NCI-H2171 treated with DMSO at 0.1 percent for 48 hours (cell line): ENCODE results near the gene ANKS3.

Experiments used
- DNase-seq: peaks from one replicate; lab custom pipeline; 2025; lab: John Stamatoyannopoulos, UW

The ANKS3 gene

GRCh38 chr16:4684058-4684715 lies 49.9 kb downstream of the ANKS3 start:
- DNase-seq: no peak

- no peak for DNase-seq
Measured at GRCh38 chr16:4683255-4684057, 50.6 kb downstream of the ANKS3 start.

DNA sequence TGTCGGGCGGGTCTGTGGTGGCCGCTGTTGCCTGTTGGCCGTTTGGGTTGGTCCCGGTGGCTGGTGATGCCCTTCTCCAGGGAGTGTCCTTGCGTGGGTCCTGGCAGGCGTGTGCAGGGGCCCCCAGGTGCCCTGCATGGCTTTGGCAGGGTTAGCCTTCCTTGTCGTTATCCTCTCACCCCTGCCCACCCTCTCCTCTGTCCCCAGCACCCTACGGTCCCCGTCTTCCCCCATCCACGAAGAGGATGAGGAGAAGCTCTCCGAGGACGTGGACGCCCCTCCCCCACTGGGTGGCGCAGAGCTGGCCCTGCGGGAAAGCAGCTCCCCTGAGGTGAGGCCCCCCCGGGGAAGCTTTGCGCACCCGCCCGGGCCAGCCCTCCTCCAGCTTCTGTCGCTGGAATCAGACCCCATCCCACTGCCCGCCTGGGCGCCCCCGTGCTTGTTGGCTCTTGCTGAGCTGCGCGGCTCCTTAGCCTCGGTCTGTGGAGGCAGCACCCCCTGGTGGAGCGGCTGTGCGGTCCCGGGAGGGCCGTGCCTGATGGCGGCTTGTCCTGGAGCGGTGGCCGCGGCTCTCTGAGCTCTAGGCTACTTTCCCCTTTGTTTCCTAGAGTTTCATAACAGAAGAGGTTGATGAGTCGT lies 51.3 kb downstream of the ANKS3 start:
- no peak for DNase-seq

DNA sequence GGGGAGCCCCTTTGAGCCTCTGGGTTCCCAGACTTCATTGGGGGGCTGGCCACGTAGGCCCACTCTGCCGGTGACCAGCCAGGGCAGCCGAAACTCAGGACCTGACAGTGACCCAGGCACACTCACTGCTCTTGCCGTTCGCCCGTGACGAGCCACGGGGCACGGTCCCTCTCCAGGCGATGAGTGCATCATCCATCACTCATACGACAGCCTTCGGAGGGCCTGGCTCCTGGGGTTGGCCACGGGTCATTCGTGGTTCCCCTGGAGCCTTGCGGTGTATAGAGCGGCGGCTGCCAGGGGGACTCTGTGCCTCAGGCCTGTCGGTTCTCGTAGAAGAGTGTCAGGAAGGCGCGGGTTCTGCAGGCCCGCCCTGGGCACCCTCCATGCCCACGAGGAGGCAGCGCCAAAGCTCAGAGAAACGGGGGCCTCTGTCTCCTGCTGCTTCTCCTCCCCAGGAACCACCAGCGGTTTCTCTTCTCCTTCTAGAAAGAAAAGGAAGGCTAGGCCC lies 51.9 kb downstream of the ANKS3 start:
- no peak for DNase-seq

- DNase-seq: no peak
Measured at GRCh38 chr16:4681471-4682083, 52.5 kb downstream of the ANKS3 start.

DNA sequence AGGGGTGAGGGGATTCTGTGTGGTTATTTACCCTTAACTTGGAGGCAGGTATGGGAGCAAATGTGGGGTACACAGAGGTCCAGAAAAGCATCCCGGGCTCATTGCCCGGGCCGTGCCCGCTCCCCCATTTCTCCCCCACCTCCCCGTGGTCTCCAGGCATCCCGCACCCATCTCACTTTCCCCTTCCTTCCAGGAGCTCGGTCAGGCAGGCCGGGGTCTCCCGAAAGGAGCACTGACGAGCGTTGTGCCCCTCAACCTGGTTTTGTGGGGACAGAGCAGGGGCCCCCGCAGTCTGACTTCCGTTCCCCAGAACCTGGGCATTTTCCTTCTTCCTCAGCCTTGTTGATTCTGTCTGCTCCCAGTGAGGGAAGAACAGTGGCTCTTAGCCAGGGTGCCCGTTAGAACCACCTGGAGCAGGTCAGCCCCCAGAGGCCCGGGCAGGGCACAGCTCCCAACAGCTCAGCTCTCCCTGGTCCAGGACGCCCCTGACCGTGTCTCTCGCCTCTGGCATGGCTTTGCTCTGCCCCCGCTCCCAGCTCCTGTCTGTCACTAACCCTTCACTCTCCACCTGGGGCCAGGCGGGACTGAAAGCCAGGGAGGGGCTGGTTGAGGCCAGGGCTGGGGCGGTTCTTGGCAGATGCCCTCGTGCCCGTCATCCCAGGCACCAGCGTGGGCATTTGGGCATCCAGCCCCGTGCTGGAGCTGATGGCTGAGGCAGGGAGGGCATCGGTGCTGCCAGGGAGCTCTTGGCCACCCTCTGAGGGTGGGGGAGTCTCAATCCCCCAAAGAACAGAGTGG lies 53.2 kb downstream of the ANKS3 start:
- no peak for DNase-seq

GRCh38 chr16:4679850-4680636 lies 54.0 kb downstream of the ANKS3 start:
- no peak for DNase-seq

DNA sequence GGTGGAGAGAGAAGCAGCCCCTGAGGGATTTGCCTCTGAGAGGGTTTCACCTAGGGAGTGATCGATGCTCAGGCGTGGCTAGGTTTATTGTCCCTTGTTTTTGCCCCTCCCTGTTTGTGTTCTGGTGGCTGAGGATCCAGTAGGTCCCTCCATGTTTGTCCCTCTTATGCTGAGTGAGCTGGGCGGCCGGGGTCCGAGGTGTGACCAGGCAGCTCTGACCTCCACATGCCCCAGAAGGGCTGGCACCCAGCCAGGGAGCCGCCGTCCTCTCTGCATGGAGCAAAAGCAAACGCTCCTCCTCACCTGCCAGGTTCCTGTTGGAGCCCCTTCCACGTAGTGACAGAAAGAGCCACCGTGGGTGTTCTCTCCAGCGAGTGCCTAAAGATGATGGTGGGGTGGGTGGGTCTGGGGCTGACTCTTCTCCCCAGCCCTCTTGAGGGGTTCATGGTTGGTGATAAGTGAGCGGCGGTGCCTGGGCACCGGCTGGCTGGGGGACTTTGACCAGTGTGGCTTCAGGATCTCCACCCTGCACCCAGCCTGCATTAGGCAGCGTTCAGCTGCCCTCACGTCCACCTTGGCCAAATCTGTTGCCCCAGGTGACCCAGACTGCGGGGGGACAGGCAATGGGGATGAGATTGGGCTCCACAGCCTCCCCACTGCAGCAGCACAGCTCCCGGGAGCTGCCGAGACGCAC lies 54.8 kb downstream of the ANKS3 start:
- peak; percentile 9 for DNase-seq

- no peak for DNase-seq
Measured at GRCh38 chr16:4678596-4678995, 55.5 kb downstream of the ANKS3 start.

GRCh38 chr16:4677994-4678393 lies 56.1 kb downstream of the ANKS3 start:
- DNase-seq: no peak

DNA sequence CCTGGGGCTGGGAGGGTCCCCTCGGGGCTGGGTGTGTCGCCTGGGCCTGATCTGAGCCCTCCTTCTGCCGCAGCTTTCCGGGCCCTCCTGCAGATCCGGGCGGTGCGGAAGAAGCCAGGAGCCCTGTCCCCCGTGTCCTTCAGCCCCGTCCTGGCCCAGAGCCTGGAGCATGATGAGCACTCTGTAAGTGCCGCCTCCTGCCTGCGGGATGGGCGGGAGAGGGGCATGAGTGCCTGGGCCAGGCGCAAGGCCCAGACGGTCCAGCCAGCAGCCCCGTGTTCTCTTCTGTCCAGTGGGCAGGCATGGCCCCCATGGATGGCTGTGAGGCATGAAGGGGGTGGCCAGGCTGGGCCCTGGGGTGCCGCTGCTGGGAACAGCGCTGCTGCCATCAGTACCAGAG lies 56.7 kb downstream of the ANKS3 start:
- no peak for DNase-seq

GRCh38 chr16:4676831-4677230 lies 57.2 kb downstream of the ANKS3 start:
- no peak for DNase-seq

DNA sequence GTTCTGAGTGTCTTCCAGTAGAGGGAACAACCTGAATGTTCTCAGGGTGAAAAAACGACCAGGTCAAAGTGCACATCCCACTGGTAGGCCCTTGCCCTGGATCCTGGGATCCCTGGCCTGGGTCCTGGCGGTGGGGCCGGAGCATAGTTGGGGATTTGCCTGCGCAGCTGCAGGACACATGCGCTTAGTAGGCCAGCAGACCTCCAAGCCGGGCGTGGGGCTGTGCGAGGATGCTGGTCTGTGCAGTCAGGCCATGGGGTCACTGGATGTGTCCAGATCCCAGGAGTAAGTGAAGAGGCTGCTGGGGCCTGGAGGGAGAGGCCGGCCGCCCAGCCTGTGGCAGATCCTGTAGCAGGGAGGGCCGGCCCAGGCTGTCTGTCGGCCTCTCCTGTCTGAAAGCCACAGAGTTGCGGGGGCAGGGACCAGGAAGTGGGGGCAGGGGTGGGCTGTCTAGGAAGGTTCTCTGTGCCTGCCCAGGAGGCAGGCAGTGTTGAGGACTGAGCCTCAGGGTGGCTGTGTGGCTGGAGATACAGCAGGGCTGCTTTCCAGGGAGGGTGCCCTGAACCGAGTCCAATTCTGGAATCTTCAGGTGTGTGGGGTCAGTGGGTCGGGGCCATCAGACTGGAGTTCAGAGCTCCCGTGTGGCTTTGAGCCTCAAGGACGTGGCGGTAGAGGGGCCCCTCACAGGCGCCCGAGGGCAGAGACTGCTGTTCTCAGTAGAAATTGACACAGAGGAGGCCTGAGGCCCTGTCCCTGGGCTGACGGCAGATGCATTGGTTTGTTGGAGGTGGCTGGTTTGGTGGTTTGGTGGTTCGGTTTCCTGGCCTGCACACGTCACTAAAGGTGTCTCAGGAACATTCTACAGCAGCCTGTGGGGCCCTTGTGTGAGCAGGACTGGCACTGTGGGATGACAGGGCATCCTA lies 57.9 kb downstream of the ANKS3 start:
- DNase-seq: no peak

GRCh38 chr16:4674926-4675530 lies 59.0 kb downstream of the ANKS3 start:
- no peak for DNase-seq

- DNase-seq: no peak
Measured at GRCh38 chr16:4673387-4674046, 60.6 kb downstream of the ANKS3 start.

DNA sequence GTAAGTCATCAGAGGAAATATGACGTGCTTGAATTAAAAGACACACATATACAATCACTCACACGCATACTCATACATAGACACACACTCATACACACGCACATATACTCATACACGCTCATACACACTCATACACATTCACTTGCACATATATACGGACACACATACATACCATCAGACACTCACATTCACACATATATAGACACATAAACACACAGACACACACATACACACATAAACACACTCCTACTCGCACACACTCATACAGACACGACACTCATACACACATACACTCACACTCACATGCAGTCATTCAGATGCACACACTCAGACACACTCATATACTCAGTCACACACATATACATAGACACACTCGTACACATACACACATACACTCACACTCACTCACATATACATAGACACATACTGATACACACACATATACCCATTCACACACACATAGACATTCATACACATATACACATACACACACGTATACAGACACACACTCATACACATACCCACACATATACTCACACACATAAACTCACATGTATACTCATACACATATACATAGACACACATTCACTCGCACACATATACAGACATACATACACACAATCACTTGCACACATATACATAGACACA lies 65.6 kb downstream of the ANKS3 start:
- DNase-seq: no peak

DNA sequence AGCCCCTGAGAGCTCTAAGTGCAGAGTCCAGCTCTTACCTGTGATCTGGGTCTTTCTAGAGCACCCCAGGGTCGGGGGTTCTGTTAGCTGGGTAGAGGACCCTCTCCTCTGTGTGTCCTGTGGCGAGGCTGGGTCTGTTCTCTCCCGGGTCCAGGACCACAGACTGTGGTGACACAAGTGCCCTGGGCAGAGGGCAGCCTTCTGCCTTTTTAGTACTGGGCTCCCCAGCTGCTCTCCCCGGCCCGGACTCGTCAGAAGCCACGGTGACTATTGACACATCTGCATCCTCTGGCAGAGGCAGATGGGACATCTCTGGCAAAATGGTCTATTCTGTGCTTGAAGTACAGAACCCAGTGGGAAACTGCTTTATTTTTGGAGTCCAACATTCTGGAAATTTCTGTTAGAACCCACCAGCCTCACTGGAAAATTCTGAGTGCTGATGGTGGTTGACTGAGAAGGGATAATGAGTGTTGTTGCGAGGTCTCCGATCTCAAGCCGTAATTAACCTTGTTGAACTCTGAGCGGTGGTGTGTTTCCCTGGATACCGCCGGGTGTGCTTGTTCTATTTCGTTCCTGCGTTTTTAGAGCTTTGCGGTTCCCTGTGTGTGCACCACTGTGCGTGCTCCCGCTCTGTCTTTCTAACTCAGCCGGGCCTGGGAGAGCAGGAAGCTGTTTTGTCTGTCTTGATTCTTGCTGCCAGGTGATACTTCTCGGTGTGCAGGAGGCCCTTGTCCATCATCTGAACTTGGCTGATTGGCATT lies 66.7 kb downstream of the ANKS3 start:
- DNase-seq: no peak
